ENCODE results near the gene HSD17B12. TPM values are rescaled to one million over a fixed set of nuclear protein-coding genes. Genes with fewer than 3 reads are reported as not detected.

The HSD17B12 gene
- total RNA-seq, 5 donors from 2014 or later (not counting 1 experiment from before 2014, with no cell fraction given) = 17.9 to 25.6 (median 23.8) TPM

DNA sequence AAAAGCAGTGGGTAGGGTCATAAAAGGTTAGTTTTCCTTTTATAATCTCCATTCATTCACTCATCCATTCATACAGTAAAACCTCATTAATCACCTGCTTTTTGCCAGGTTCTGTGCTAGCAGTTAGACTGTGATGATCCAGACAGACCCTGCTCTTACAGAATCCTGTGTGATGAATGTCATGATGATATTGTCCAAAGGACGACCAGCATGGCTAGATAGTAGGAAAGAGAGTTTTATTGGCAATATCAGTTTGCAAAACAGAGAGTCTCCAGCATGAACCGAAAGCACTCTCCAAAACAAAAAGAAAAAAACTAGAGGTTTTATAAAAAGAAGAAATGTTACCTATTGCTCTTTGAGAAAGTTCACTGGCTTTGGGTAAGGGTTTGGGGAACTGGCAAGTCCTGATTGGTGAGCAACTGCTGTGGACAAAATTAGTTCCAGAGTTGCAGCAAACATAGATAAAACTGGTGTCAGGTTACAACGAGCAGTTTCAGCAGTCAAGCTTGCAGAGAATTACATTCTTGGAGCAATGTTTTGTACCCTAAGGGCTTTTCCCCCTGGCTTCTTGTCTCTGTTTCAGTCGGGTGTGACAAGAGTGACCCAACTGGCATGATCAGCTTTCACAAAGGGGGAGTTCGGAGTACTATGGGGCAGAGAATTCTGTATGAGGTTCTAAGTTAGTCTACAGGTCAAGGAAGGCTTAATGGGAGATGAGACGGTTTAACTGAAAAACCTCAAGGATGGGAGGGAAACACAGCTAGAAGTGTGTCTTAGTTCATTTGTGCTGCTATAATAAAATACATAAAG, 58.3 kb downstream of the HSD17B12 start:
- Histone ChIP-seq H3K27ac (ENCODE audit: low read length) (no peak overlapping the region), H3K4me1 (ENCODE audit: control insufficient read depth in 1 of 2, extremely low read depth in 1 of 2, insufficient read depth in 2 of 2, low read length in 2 of 2) (no peaks in the 10 kb centered on the region), H3K27me3 (replicated peaks in 1 of 2; ENCODE audit: control insufficient read depth in 2 of 2, extremely low read depth in 1 of 2, insufficient read depth in 2 of 2, low read length in 1 of 2) (no peaks in the 10 kb centered on the region), H3K9me3 (peaks cover 3% of the 10 kb centered on the region), H3K4me3 (ENCODE audit: control insufficient read depth in 1 of 2, extremely low read depth in 1 of 2, low read length in 1 of 2) (no peak overlapping the region), H3K36me3 (ENCODE audit: control insufficient read depth in 2 of 2, extremely low read depth in 1 of 2, insufficient read depth in 1 of 2, low read length in 1 of 2) (peaks cover 4 to 5% of the 10 kb centered on the region in 2 donors)
- no peak overlapping the region for H3K27ac Mint-ChIP-seq
- POLR2A ChIA-PET = interaction anchor here in 1 of 2 donors (0.6 kb wide), 1 partner anchor 11 kb away, joined by 3 read pairs; no protein-coding TSS in a partner anchor
- CTCF ChIA-PET = interaction anchor here in 1 of 2 donors (0.5 to 0.6 kb wide), 2 partner anchors 243 to 436 kb away, joined by 3 to 9 read pairs; no protein-coding TSS in a partner anchor
- H3K4me1 Mint-ChIP-seq = peaks cover 2 to 18% (median 9%) of the 10 kb centered on the region in 3 donors
- no peaks in the 10 kb centered on the region for H3K27me3 Mint-ChIP-seq
- peaks cover 57% of the 10 kb centered on the region for H3K36me3 Mint-ChIP-seq
- no peak overlapping the region for H3K4me3 Mint-ChIP-seq
- no peak for DNase-seq
- ATAC-seq (replicated peaks in 1 of 4) = no peak
- peaks cover 12 to 15% (median 13%) of the 10 kb centered on the region in 3 donors for H3K9me3 Mint-ChIP-seq
- WGBS (ENCODE audit: insufficient coverage) = 90% methylated on average over 2 of the region's 6 CpGs

DNA sequence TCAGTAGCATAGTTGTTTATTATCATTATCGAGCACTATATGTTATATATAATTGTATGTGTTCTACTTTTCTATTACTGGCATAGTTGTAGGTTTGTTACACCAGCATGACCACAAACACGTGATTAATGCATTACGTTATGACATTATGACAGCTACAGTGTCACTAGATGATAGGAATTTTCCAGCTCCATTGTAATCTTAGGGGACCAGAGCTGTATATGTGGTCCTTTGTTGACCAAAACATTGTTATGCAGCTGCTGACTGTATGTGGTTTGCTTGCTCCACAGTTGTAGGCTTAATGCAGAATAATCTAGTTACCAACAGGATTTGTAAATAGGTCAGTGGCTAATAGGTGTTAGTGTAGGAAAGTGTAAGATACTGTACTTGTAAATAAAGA, 66.1 kb downstream of the HSD17B12 start:
- Histone ChIP-seq H3K9me3 (peaks cover 5% of the 10 kb centered on the region), H3K4me3 (ENCODE audit: control insufficient read depth in 1 of 2, extremely low read depth in 1 of 2, low read length in 1 of 2) (no peak overlapping the region), H3K27me3 (replicated peaks in 1 of 2; ENCODE audit: control insufficient read depth in 2 of 2, extremely low read depth in 1 of 2, insufficient read depth in 2 of 2, low read length in 1 of 2) (no peaks in the 10 kb centered on the region), H3K27ac (ENCODE audit: low read length) (no peak overlapping the region), H3K4me1 (ENCODE audit: control insufficient read depth in 1 of 2, extremely low read depth in 1 of 2, insufficient read depth in 2 of 2, low read length in 2 of 2) (no peaks in the 10 kb centered on the region), H3K36me3 (ENCODE audit: control insufficient read depth in 2 of 2, extremely low read depth in 1 of 2, insufficient read depth in 1 of 2, low read length in 1 of 2) (peaks cover 0 to 5% of the 10 kb centered on the region in 2 donors)
- H3K27ac Mint-ChIP-seq = no peak overlapping the region
- peaks cover 17 to 32% (median 24%) of the 10 kb centered on the region in 3 donors for H3K9me3 Mint-ChIP-seq
- no peaks in the 10 kb centered on the region for H3K27me3 Mint-ChIP-seq
- H3K4me1 Mint-ChIP-seq = no peaks in the 10 kb centered on the region
- no peak overlapping the region for H3K4me3 Mint-ChIP-seq
- no CpG with 5 or more reads among the region's 3 CpGs for WGBS (ENCODE audit: insufficient coverage)
- ATAC-seq (replicated peaks in 1 of 4) (no peak), DNase-seq (no peak)
- ChIA-PET CTCF (interaction anchor here in 1 of 2 donors (0.6 kb wide), 1 partner anchor 19 kb away, joined by 3 read pairs; no protein-coding TSS in a partner anchor), POLR2A (interaction anchor here in 1 of 2 donors (0.6 kb wide), 1 partner anchor 15 kb away, joined by 3 read pairs; no protein-coding TSS in a partner anchor)
- peaks cover 50% of the 10 kb centered on the region for H3K36me3 Mint-ChIP-seq

DNA sequence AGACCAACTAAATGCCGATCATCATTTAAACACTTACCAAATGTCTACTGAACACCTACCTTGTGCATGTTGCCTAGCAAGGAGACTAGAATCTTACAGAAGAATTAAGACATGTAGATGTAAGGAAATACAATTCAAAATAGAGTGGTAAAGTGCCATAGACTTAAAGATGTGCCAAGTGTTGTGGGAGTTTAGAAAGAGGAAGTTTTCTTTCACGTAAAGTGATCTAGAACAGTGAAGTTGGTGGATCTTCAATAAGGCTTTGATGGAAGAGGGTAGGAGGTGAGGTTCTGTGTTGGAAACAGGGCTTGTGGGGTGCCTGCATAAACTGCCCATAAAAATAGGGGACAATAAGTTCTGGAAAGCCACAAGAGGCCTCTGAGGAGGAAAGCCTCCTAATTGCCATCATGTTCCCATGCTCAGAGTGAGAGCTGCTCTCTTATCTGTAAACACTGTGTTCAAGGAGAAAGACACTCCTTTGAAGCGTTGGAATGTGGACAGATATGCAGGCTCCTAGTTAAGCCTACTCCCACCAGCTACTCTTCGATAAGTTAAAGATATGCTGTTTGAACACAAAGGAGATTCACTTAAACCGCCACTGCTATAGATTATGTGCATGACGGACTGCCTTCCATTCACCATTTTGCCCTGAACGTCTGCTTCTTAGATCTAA, 66.7 kb downstream of the HSD17B12 start:
- Mint-ChIP-seq H3K36me3 (peaks cover 49% of the 10 kb centered on the region), H3K27me3 (no peaks in the 10 kb centered on the region), H3K4me1 (no peaks in the 10 kb centered on the region), H3K9me3 (peaks cover 17 to 32% (median 24%) of the 10 kb centered on the region in 3 donors), H3K4me3 (no peak overlapping the region), H3K27ac (no peak overlapping the region)
- peaks cover 5% of the 10 kb centered on the region for H3K9me3 ChIP-seq
- POLR2A ChIA-PET = interaction anchor here in 1 of 2 donors (0.6 kb wide), 1 partner anchor 16 kb away, joined by 3 read pairs; no protein-coding TSS in a partner anchor
- no peak for DNase-seq
- CTCF ChIA-PET = no interaction called here
- H3K4me1 ChIP-seq (ENCODE audit: control insufficient read depth in 1 of 2, extremely low read depth in 1 of 2, insufficient read depth in 2 of 2, low read length in 2 of 2) = no peaks in the 10 kb centered on the region
- H3K36me3 ChIP-seq (ENCODE audit: control insufficient read depth in 2 of 2, extremely low read depth in 1 of 2, insufficient read depth in 1 of 2, low read length in 1 of 2) = peaks cover 0 to 5% of the 10 kb centered on the region in 2 donors
- 100% methylated on average over 2 of the region's 7 CpGs for WGBS (ENCODE audit: insufficient coverage)
- ATAC-seq (replicated peaks in 1 of 4) = no peak
- no peak overlapping the region for H3K27ac ChIP-seq (ENCODE audit: low read length)
- H3K27me3 ChIP-seq (replicated peaks in 1 of 2; ENCODE audit: control insufficient read depth in 2 of 2, extremely low read depth in 1 of 2, insufficient read depth in 2 of 2, low read length in 1 of 2) = no peaks in the 10 kb centered on the region
- H3K4me3 ChIP-seq (ENCODE audit: control insufficient read depth in 1 of 2, extremely low read depth in 1 of 2, low read length in 1 of 2) = no peak overlapping the region

DNA sequence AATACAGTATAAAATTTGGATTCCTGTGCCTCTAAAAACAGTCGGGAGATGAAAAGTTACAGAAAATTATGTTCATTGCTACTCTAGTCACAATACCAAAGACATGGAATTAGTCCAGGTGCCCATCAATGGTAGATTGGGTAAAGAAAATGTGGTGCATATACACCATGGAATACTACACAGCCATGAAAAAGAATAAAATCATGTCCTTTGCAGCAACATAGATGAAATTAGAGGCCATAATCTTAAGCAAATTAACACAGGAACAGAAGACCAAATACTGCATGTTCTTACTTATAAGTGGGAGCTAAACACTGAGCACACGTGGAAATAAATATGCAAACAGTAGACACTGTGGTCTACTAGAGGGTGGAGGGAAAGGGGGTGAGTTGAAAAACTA, 67.6 kb downstream of the HSD17B12 start:
- Mint-ChIP-seq H3K4me1 (no peaks in the 10 kb centered on the region), H3K9me3 (peaks cover 17 to 31% (median 22%) of the 10 kb centered on the region in 3 donors), H3K4me3 (no peak overlapping the region), H3K27ac (no peak overlapping the region), H3K27me3 (no peaks in the 10 kb centered on the region), H3K36me3 (peaks cover 42% of the 10 kb centered on the region)
- WGBS (ENCODE audit: insufficient coverage) = no CpG with 5 or more reads among the region's 2 CpGs
- Histone ChIP-seq H3K4me1 (ENCODE audit: control insufficient read depth in 1 of 2, extremely low read depth in 1 of 2, insufficient read depth in 2 of 2, low read length in 2 of 2) (no peaks in the 10 kb centered on the region), H3K27me3 (replicated peaks in 1 of 2; ENCODE audit: control insufficient read depth in 2 of 2, extremely low read depth in 1 of 2, insufficient read depth in 2 of 2, low read length in 1 of 2) (no peaks in the 10 kb centered on the region), H3K4me3 (ENCODE audit: control insufficient read depth in 1 of 2, extremely low read depth in 1 of 2, low read length in 1 of 2) (no peak overlapping the region), H3K36me3 (ENCODE audit: control insufficient read depth in 2 of 2, extremely low read depth in 1 of 2, insufficient read depth in 1 of 2, low read length in 1 of 2) (peaks cover 0 to 4% of the 10 kb centered on the region in 2 donors), H3K9me3 (peaks cover 5% of the 10 kb centered on the region), H3K27ac (ENCODE audit: low read length) (no peak overlapping the region)
- ATAC-seq (replicated peaks in 1 of 4) (no peak), DNase-seq (no peak)
- ChIA-PET POLR2A (no interaction called here), CTCF (no interaction called here)

DNA sequence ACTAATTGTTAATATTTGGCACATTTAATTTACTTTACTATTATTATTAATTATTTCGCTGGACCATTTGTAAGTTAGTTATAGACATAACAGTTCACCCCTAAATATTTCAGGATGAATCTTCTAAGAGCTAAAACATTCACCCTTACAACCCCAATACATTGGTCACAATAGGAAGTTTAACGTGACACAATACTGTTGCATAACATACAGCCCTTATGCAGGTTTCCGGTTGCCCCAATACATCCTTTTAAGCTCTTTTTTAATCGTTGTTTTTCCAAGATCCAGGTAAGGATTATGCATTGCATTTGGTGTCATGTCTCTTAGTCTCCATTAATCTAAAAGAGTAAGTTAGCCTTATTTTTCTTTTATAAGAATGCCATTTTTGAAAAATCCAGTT, 71.2 kb downstream of the HSD17B12 start:
- Histone ChIP-seq H3K27ac (ENCODE audit: low read length) (no peak overlapping the region), H3K36me3 (ENCODE audit: control insufficient read depth in 2 of 2, extremely low read depth in 1 of 2, insufficient read depth in 1 of 2, low read length in 1 of 2) (no peaks in the 10 kb centered on the region), H3K27me3 (replicated peaks in 1 of 2; ENCODE audit: control insufficient read depth in 2 of 2, extremely low read depth in 1 of 2, insufficient read depth in 2 of 2, low read length in 1 of 2) (no peaks in the 10 kb centered on the region), H3K4me1 (ENCODE audit: control insufficient read depth in 1 of 2, extremely low read depth in 1 of 2, insufficient read depth in 2 of 2, low read length in 2 of 2) (no peaks in the 10 kb centered on the region), H3K9me3 (no peaks in the 10 kb centered on the region), H3K4me3 (ENCODE audit: control insufficient read depth in 1 of 2, extremely low read depth in 1 of 2, low read length in 1 of 2) (no peak overlapping the region)
- no peaks in the 10 kb centered on the region for H3K4me1 Mint-ChIP-seq
- no peak for ATAC-seq (replicated peaks in 1 of 4)
- ChIA-PET POLR2A (no interaction called here), CTCF (no interaction called here)
- no peak overlapping the region for H3K4me3 Mint-ChIP-seq
- H3K27ac Mint-ChIP-seq = no peak overlapping the region
- WGBS (ENCODE audit: insufficient coverage) = no CpG with 5 or more reads among the region's 4 CpGs
- DNase-seq = no peak
- no peaks in the 10 kb centered on the region for H3K27me3 Mint-ChIP-seq
- H3K36me3 Mint-ChIP-seq = peaks cover 40% of the 10 kb centered on the region
- peaks cover 5 to 12% (median 10%) of the 10 kb centered on the region in 3 donors for H3K9me3 Mint-ChIP-seq

DNA sequence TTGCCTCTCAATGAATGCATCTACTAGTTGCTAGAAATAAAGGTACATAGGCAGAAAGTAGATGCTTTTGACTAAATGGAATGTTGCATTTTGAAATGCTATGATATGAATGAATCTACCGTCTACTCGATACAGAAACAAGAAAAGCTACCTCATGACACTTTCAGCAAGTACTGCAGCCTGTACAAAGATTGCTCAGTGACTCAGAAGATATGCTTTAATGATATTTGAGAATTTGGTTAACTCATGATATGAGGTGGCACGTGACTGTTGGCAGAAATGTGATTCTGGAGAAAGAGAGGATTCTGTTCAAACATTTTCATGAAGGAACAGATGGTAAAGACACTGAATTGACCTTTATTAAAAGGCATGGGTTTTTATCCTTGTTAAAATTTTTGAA, 76.0 kb downstream of the HSD17B12 start:
- no peaks in the 10 kb centered on the region for H3K4me1 Mint-ChIP-seq
- H3K36me3 Mint-ChIP-seq = peaks cover 54% of the 10 kb centered on the region

More for the DNA sequence above, 76.0 kb downstream of the HSD17B12 start:
- 73% methylated on average over 1 of the region's 3 CpGs for WGBS (ENCODE audit: insufficient coverage)
- Mint-ChIP-seq H3K9me3 (no peaks in the 10 kb centered on the region), H3K4me3 (no peak overlapping the region), H3K27ac (no peak overlapping the region), H3K27me3 (no peaks in the 10 kb centered on the region)
- ChIA-PET POLR2A (no interaction called here), CTCF (no interaction called here)
- Histone ChIP-seq H3K4me3 (ENCODE audit: control insufficient read depth in 1 of 2, extremely low read depth in 1 of 2, low read length in 1 of 2) (no peak overlapping the region), H3K27ac (ENCODE audit: low read length) (no peak overlapping the region), H3K27me3 (replicated peaks in 1 of 2; ENCODE audit: control insufficient read depth in 2 of 2, extremely low read depth in 1 of 2, insufficient read depth in 2 of 2, low read length in 1 of 2) (no peaks in the 10 kb centered on the region), H3K36me3 (ENCODE audit: control insufficient read depth in 2 of 2, extremely low read depth in 1 of 2, insufficient read depth in 1 of 2, low read length in 1 of 2) (no peaks in the 10 kb centered on the region), H3K9me3 (no peaks in the 10 kb centered on the region), H3K4me1 (ENCODE audit: control insufficient read depth in 1 of 2, extremely low read depth in 1 of 2, insufficient read depth in 2 of 2, low read length in 2 of 2) (no peaks in the 10 kb centered on the region)
- DNase-seq = no peak
- no peak for ATAC-seq (replicated peaks in 1 of 4)
